Measurements from ENCODE around the gene NPTXR.
"Not testable (repeated sequence)": the region's sequence is repeated elsewhere in the genome, so short reads cannot be mapped to it uniquely, and the experiment has no call there.

Gene NPTXR

GRCh38 chr22:38860283-38861169 lies 16.7 kb upstream of the NPTXR start:
- no peak overlapping the region for H3K4me3 ChIP-seq (ENCODE audit: low read depth, low read length)
- no peak for TF ChIP-seq CTCF (IDR thresholded peaks at IDR 0.05; ENCODE audit: borderline replicate concordance, insufficient read depth, low read depth, low read length)

GRCh38 chr22:38859581-38860282 lies 15.9 kb upstream of the NPTXR start:
- no peak for TF ChIP-seq CTCF (IDR thresholded peaks at IDR 0.05; ENCODE audit: borderline replicate concordance, insufficient read depth, low read depth, low read length)

GRCh38 chr22:38858492-38858891 lies 14.7 kb upstream of the NPTXR start:
- no peak for TF ChIP-seq CTCF (IDR thresholded peaks at IDR 0.05; ENCODE audit: borderline replicate concordance, insufficient read depth, low read depth, low read length)
- no peak overlapping the region for H3K4me3 ChIP-seq (ENCODE audit: low read depth, low read length)

More at GRCh38 chr22:38859581-38860282, 15.9 kb upstream of the NPTXR start:
- no peak overlapping the region for H3K4me3 ChIP-seq (ENCODE audit: low read depth, low read length)

- H3K4me3 ChIP-seq (ENCODE audit: low read depth, low read length) = not testable (repeated sequence)
Measured at GRCh38 chr22:38854476-38854875, 10.6 kb upstream of the NPTXR start.

- not testable (repeated sequence) for H3K4me3 ChIP-seq (ENCODE audit: low read depth, low read length)
Measured at GRCh38 chr22:38853883-38854282, 10.1 kb upstream of the NPTXR start.

GRCh38 chr22:38853196-38853651 lies 9.4 kb upstream of the NPTXR start:
- no peak overlapping the region for H3K4me3 ChIP-seq (ENCODE audit: low read depth, low read length)
- TF ChIP-seq CTCF (IDR thresholded peaks at IDR 0.05; ENCODE audit: borderline replicate concordance, insufficient read depth, low read depth, low read length) = no peak

- H3K4me3 ChIP-seq (ENCODE audit: low read depth, low read length) = no peak overlapping the region
Measured at GRCh38 chr22:38852522-38852921, 8.7 kb upstream of the NPTXR start.

More at GRCh38 chr22:38852522-38852921, 8.7 kb upstream of the NPTXR start:
- no peak for TF ChIP-seq CTCF (IDR thresholded peaks at IDR 0.05; ENCODE audit: borderline replicate concordance, insufficient read depth, low read depth, low read length)

Data from GM12875 (cell line).